Panc1 (cell line): ENCODE results near the gene ITGB8.

ENCODE experiments used
- POLR2AphosphoS5 ChIP-seq: IDR thresholded peaks from 2 replicates; pipeline ENCODE4 v1.6.1; 2012; ENCODE audit warnings: mild to moderate bottlenecking, low read depth, low read length, moderate library complexity
- TF ChIP-seq, protein P1 (sequence below): fragments of 450-650 bp; IDR thresholded peaks from 2 replicates; pipeline ENCODE4 v1.5.1; 2017; ENCODE audit warnings: mild to moderate bottlenecking
- TF ChIP-seq, protein P2 (sequence below), 2 experiments: IDR thresholded peaks; 2 replicates each; pipeline ENCODE4 v1.6.1; 2011 to 2012; ENCODE audit warnings: low read depth in 2 of 2, control low read depth in 1 of 2, low read length in 1 of 2, mild to moderate bottlenecking in 1 of 2, moderate library complexity in 1 of 2; ENCODE audit not compliant: insufficient read depth in 1 of 2

DNA sequence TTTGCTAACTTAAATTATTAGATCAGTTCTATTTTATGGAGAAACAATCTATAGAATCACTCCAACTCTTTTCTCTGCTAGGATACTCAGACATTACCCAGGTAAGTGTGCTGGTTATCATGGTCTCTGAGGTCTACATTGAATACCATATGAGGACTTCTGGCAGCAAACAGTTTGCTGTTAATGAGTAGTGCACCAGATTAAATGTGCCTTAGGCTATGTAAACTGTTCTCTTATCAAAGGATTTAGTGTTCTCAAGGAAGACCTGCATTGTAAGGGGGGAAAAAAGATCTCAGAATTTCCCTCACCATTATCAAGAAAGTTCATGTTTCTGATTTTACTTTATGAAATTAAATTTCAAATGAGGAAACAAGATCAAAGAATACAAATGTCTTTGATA is 107.5 kb downstream of the ITGB8 start:
- TF ChIP-seq, protein P1, sequence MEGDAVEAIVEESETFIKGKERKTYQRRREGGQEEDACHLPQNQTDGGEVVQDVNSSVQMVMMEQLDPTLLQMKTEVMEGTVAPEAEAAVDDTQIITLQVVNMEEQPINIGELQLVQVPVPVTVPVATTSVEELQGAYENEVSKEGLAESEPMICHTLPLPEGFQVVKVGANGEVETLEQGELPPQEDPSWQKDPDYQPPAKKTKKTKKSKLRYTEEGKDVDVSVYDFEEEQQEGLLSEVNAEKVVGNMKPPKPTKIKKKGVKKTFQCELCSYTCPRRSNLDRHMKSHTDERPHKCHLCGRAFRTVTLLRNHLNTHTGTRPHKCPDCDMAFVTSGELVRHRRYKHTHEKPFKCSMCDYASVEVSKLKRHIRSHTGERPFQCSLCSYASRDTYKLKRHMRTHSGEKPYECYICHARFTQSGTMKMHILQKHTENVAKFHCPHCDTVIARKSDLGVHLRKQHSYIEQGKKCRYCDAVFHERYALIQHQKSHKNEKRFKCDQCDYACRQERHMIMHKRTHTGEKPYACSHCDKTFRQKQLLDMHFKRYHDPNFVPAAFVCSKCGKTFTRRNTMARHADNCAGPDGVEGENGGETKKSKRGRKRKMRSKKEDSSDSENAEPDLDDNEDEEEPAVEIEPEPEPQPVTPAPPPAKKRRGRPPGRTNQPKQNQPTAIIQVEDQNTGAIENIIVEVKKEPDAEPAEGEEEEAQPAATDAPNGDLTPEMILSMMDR: no peak
- no peak for TF ChIP-seq POLR2AphosphoS5
- TF ChIP-seq, protein P2, sequence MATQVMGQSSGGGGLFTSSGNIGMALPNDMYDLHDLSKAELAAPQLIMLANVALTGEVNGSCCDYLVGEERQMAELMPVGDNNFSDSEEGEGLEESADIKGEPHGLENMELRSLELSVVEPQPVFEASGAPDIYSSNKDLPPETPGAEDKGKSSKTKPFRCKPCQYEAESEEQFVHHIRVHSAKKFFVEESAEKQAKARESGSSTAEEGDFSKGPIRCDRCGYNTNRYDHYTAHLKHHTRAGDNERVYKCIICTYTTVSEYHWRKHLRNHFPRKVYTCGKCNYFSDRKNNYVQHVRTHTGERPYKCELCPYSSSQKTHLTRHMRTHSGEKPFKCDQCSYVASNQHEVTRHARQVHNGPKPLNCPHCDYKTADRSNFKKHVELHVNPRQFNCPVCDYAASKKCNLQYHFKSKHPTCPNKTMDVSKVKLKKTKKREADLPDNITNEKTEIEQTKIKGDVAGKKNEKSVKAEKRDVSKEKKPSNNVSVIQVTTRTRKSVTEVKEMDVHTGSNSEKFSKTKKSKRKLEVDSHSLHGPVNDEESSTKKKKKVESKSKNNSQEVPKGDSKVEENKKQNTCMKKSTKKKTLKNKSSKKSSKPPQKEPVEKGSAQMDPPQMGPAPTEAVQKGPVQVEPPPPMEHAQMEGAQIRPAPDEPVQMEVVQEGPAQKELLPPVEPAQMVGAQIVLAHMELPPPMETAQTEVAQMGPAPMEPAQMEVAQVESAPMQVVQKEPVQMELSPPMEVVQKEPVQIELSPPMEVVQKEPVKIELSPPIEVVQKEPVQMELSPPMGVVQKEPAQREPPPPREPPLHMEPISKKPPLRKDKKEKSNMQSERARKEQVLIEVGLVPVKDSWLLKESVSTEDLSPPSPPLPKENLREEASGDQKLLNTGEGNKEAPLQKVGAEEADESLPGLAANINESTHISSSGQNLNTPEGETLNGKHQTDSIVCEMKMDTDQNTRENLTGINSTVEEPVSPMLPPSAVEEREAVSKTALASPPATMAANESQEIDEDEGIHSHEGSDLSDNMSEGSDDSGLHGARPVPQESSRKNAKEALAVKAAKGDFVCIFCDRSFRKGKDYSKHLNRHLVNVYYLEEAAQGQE (IDR thresholded peaks at IDR 0.05; ENCODE audit: insufficient read depth in 1 of 2, low read depth in 2 of 2, low read length in 1 of 2): no peak
